Testis (tissue), 2 donors: Measurements from ENCODE around the gene NOS1.

Source experiments
- CTCF ChIP-seq, 3 experiments: fragments of 450-650 bp in 2 of 3; fragments of 200-600 bp in 1 of 3; sonication (generic) in 1 of 3; IDR thresholded peaks; one replicate each; pipeline ENCODE4 v1.5.1; 2016 to 2019; ENCODE audit warnings: antibody characterized with exemption in 3 of 3, mild to moderate bottlenecking in 2 of 3, moderate library complexity in 1 of 3
- POLR2A ChIP-seq: fragments of 450-650 bp; IDR thresholded peaks from one replicate; pipeline ENCODE4 v1.6.1; 2017; ENCODE audit warnings: antibody characterized with exemption, mild to moderate bottlenecking, moderate library complexity

- no peak for TF ChIP-seq CTCF (IDR thresholded peaks at IDR 0.05)
- TF ChIP-seq POLR2A = no peak
These were observed 34.3 kb upstream of the NOS1 start for GRCh38 chr12:117395766-117396165.
